ENCODE measurements around the gene NUP54.

NUP54 gene

GRCh38 chr4:76179398-76180318, 31.5 kb upstream of the NUP54 start:
- peak; percentile 72 for DNase-seq
- no peak overlapping the region for H3K4me3 ChIP-seq (ENCODE audit: low read depth, low read length)
- H3K27ac ChIP-seq: no peak overlapping the region
- TF ChIP-seq CTCF (IDR thresholded peaks at IDR 0.05; ENCODE audit: low read depth, low read length, missing control alignments): peak; percentile 89
- in situ Hi-C loops (cut with HindIII; ENCODE audit: low pct_ligation_motif_present, low sequenced_read_pairs): no loop called here
- no peaks in the 10 kb centered on the region for H3K27me3 ChIP-seq (replicated peaks)
- peaks cover 9% of the 10 kb centered on the region for H3K36me3 ChIP-seq (replicated peaks)

- in situ Hi-C loops (cut with HindIII; ENCODE audit: low pct_ligation_motif_present, low sequenced_read_pairs): no loop called here
- TF ChIP-seq CTCF (IDR thresholded peaks at IDR 0.05; ENCODE audit: low read depth, low read length, missing control alignments): no peak
- DNase-seq: no peak
- H3K36me3 ChIP-seq (replicated peaks): peaks cover 14% of the 10 kb centered on the region
- no peak overlapping the region for H3K27ac ChIP-seq
- no peak overlapping the region for H3K4me3 ChIP-seq (ENCODE audit: low read depth, low read length)
- no peaks in the 10 kb centered on the region for H3K27me3 ChIP-seq (replicated peaks)
Measured at GRCh38 chr4:76178296-76178695, 30.1 kb upstream of the NUP54 start.

- in situ Hi-C loops (cut with HindIII; ENCODE audit: low pct_ligation_motif_present, low sequenced_read_pairs): no loop called here
- Histone ChIP-seq H3K27ac (no peak overlapping the region), H3K27me3 (replicated peaks) (no peaks in the 10 kb centered on the region), H3K36me3 (replicated peaks) (peaks cover 14% of the 10 kb centered on the region), H3K4me3 (ENCODE audit: low read depth, low read length) (no peak overlapping the region)
- TF ChIP-seq CTCF (IDR thresholded peaks at IDR 0.05; ENCODE audit: low read depth, low read length, missing control alignments): no peak
- DNase-seq: no peak
Measured at GRCh38 chr4:76177709-76178108, 29.5 kb upstream of the NUP54 start.

- no peak for DNase-seq
- Histone ChIP-seq H3K36me3 (replicated peaks) (peaks cover 18% of the 10 kb centered on the region), H3K27ac (no peak overlapping the region), H3K4me3 (ENCODE audit: low read depth, low read length) (no peak overlapping the region), H3K27me3 (replicated peaks) (no peaks in the 10 kb centered on the region)
- no peak for TF ChIP-seq CTCF (IDR thresholded peaks at IDR 0.05; ENCODE audit: low read depth, low read length, missing control alignments)
- in situ Hi-C loops (cut with HindIII; ENCODE audit: low pct_ligation_motif_present, low sequenced_read_pairs): no loop called here
Measured at GRCh38 chr4:76175336-76175735, 27.1 kb upstream of the NUP54 start.

- H3K36me3 ChIP-seq (replicated peaks): peaks cover 21% of the 10 kb centered on the region
Measured at GRCh38 chr4:76174216-76174615, 26.0 kb upstream of the NUP54 start.

More at GRCh38 chr4:76174216-76174615, 26.0 kb upstream of the NUP54 start:
- TF ChIP-seq CTCF (IDR thresholded peaks at IDR 0.05; ENCODE audit: low read depth, low read length, missing control alignments): no peak
- Histone ChIP-seq H3K4me3 (ENCODE audit: low read depth, low read length) (no peak overlapping the region), H3K27ac (no peak overlapping the region), H3K27me3 (replicated peaks) (no peaks in the 10 kb centered on the region)
- in situ Hi-C loops (cut with HindIII; ENCODE audit: low pct_ligation_motif_present, low sequenced_read_pairs): no loop called here
- DNase-seq: no peak

Measured in brain microvascular endothelial cell (primary cell).